Stimulated activated CD4-positive, alpha-beta T cell treated with anti-CD3 and anti-CD28 coated beads, Interleukin-2, amount 100 ng/mL, for 4 hours (primary cell): Measurements from ENCODE around the gene PPM1A.

Experiments
- DNase-seq: peaks from one replicate; pipeline ENCODE4 v3.0.0-alpha.2; 2020; ENCODE audit warnings: low read depth

PPM1A gene

GRCh38 chr14:60248697-60249318, at the start of gene PPM1A:
PPM1A (plus strand) TSS chr14:60249221; CDS start chr14:60282704, 33,483 bp downstream.
- peak; percentile 93 for DNase-seq

GRCh38 chr14:60199321-60199720, 49.7 kb upstream of the PPM1A start:
- no peak for DNase-seq

GRCh38 chr14:60204104-60204842, 44.7 kb upstream of the PPM1A start:
- no peak for DNase-seq

- no peak for DNase-seq
Measured at GRCh38 chr14:60204843-60205774, 43.9 kb upstream of the PPM1A start.

- no peak for DNase-seq
Measured at GRCh38 chr14:60206249-60206670, 42.8 kb upstream of the PPM1A start.

- DNase-seq: no peak
Measured at GRCh38 chr14:60206837-60207533, 42.0 kb upstream of the PPM1A start.

GRCh38 chr14:60210703-60211102, 38.3 kb upstream of the PPM1A start:
- no peak for DNase-seq

- no peak for DNase-seq
Measured at GRCh38 chr14:60211153-60211552, 37.9 kb upstream of the PPM1A start.

- no peak for DNase-seq
Measured at GRCh38 chr14:60212503-60213371, 36.3 kb upstream of the PPM1A start.

GRCh38 chr14:60214003-60214402, 35.0 kb upstream of the PPM1A start:
- DNase-seq: no peak

- no peak for DNase-seq
Measured at GRCh38 chr14:60214415-60215126, 34.5 kb upstream of the PPM1A start.

- no peak for DNase-seq
Measured at GRCh38 chr14:60215127-60215444, 33.9 kb upstream of the PPM1A start.

- no peak for DNase-seq
Measured at GRCh38 chr14:60215520-60216420, 33.3 kb upstream of the PPM1A start.

- no peak for DNase-seq
Measured at GRCh38 chr14:60217713-60218112, 31.3 kb upstream of the PPM1A start.

GRCh38 chr14:60220084-60220483, 28.9 kb upstream of the PPM1A start:
- DNase-seq: no peak

GRCh38 chr14:60220917-60221316, 28.1 kb upstream of the PPM1A start:
- DNase-seq: no peak

- DNase-seq: no peak
Measured at GRCh38 chr14:60221457-60221856, 27.6 kb upstream of the PPM1A start.

GRCh38 chr14:60222820-60223219, 26.2 kb upstream of the PPM1A start:
- DNase-seq: no peak

- no peak for DNase-seq
Measured at GRCh38 chr14:60225265-60225664, 23.8 kb upstream of the PPM1A start.
